ENCODE measurements around the gene UTP4. TPM values are rescaled to one million over a fixed set of nuclear protein-coding genes. Genes with fewer than 3 reads are reported as not detected.

The UTP4 gene
- total RNA-seq, 1 donor from 2014 or later = 18.3 TPM

DNA sequence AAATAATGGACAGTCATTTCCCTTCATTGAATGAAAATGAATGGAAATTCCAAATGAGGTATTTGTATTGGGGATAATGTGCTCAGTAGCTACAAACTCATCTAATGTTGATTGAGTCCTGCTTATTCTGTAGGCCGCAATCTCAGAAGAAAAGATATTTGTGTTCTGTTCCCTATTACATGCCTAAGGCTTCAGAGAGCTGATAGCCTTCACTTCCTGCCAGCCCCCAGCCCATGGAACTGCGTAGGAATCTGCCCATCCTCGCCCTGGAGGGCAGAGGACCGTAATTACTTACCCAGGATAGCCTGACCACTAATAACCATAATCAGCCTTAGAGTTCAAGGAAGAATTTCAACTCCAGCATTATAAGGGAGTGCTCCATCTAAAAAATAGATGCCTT is 36.6 kb downstream of the UTP4 start:
- peaks cover 15 to 37% (median 31%) of the 10 kb centered on the region in 3 donors for H3K36me3 ChIP-seq (ENCODE audit: control insufficient read depth in 3 of 3, insufficient read depth in 3 of 3, low read length in 3 of 3)

DNA sequence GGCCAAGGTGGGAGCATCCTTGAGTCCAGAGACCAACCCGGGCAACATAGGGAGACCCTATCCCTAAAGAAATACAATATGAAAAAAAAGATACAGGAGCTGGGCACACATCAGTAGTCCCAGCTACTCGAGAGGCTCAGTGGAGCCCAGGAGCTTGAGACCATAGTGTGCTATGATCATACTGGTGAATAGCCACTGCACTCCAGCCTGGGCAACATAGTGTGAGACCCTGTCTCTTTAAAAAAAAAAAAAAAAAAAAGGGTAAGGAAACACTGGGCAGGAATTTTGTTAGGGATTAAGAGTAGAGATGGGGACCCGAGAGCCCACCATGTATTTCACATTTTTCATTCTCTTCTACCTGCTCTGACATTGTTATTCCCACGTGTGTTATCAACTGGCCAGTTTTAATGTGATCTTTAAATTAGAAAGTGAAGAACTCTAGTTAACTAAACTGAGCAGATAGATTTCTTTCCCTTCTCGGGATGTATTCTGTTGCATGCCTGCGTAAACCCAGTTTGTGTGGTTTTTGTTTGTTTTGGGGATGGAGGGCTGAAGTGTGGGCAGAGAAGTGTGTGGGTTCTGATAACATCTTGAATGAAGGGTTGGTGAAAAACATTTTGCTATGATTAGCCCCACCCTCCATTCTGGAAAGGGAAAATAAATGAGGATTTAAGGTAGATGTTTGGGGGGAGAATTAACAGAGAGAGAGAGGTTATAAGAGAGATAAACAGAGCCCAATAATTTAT is 37.3 kb downstream of the UTP4 start:
- peaks cover 7 to 15% (median 12%) of the 10 kb centered on the region in 3 donors for H3K4me1 ChIP-seq (ENCODE audit: control insufficient read depth in 3 of 3, insufficient read depth in 3 of 3, low read length in 3 of 3)
- no peaks in the 10 kb centered on the region for H3K27me3 ChIP-seq (ENCODE audit: control insufficient read depth in 3 of 3, insufficient read depth in 3 of 3, low read length in 3 of 3)
- no peak overlapping the region for H3K27ac ChIP-seq (ENCODE audit: low read depth, low read length)
- H3K36me3 ChIP-seq (ENCODE audit: control insufficient read depth in 3 of 3, insufficient read depth in 3 of 3, low read length in 3 of 3) = peaks cover 15 to 32% (median 28%) of the 10 kb centered on the region in 3 donors
- no peak overlapping the region for H3K4me3 ChIP-seq (ENCODE audit: low read length in 3 of 3)
- H3K9ac ChIP-seq (ENCODE audit: low read depth in 1 of 3, low read length in 3 of 3) = no peak overlapping the region
- no peaks in the 10 kb centered on the region for H3K9me3 ChIP-seq (ENCODE audit: control insufficient read depth in 3 of 3, low read length in 3 of 3)

More for the DNA sequence above, 36.6 kb downstream of the UTP4 start:
- Histone ChIP-seq H3K4me3 (ENCODE audit: low read length in 3 of 3) (no peak overlapping the region), H3K4me1 (ENCODE audit: control insufficient read depth in 3 of 3, insufficient read depth in 3 of 3, low read length in 3 of 3) (peaks cover 7 to 15% (median 12%) of the 10 kb centered on the region in 3 donors), H3K9me3 (ENCODE audit: control insufficient read depth in 3 of 3, low read length in 3 of 3) (no peaks in the 10 kb centered on the region), H3K27me3 (ENCODE audit: control insufficient read depth in 3 of 3, insufficient read depth in 3 of 3, low read length in 3 of 3) (no peaks in the 10 kb centered on the region), H3K9ac (ENCODE audit: low read depth in 1 of 3, low read length in 3 of 3) (no peak overlapping the region), H3K27ac (ENCODE audit: low read depth, low read length) (no peak overlapping the region)

DNA sequence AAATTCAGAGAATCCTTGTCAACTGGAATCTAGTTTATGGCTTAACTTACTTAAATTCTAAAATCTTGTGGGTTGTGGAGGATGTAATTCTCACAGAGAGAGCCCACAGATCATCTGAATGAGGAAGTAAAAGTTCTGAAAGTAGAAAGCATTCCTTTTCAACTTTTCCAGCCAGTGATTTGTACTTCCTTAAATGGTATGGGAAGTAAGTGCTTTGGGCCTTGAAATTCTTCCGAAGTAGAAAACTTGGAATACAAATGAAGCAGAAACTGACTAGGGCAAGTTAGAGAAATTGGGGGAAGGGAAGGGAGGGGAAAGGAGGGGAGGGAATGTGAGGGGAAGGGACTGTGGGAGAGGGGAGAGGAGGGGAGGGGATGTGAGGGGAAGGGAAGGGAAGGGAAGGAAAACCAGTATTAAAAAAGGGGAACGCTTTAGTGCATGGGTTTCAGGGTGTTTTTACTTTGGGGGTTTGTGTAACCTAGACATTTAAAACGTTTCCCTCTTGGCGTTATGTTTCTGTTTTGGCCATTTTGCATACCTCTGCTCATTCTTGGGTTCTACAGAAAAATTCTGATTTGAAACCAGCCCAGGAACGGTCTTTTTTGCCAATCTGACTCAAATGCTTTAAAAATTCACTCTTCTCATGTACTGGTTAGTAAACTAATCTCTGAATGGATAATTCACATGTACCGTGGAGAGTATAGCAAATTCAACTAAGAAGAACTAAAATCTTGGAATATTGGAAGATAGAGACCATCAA is 39.1 kb downstream of the UTP4 start:
- H3K9ac ChIP-seq (ENCODE audit: low read depth in 1 of 3, low read length in 3 of 3) = no peak overlapping the region

DNA sequence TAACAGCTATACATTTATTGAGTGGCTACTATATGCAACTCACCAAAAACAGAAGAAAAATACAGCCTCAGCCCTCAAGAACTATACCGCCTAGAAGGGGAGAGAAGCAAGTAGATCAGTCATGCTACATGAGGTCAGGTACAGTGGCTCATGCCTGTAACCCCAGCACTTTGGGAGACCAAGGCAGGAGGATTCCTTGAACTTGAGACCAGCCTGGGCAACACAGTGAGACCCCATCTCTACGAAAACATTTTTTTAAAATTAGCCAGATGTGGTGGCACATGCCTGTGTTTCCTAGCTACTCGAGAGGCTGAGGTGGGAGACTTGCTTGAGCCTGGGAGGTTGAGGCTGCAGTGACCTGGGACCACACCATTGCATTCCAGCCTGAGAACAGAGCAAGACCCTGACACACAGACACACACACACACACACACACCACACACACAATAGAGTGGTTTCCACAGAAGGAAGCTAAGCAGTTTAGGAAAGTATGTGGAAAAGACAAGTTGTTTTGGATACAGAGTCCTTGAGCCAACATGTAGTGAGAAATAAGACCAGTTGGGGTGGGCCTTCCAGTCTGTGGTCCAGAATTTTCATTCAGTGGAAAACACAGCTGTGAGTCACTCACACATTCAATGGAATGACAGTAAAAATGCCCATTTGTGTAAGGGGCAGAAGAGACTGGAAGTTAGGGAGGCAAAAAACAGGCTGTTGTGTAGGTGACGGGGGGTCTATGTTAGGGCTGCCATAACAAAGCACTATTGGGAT is 43.8 kb downstream of the UTP4 start:
- H3K4me3 ChIP-seq (ENCODE audit: low read length in 3 of 3) = no peak overlapping the region
- no peak overlapping the region for H3K27ac ChIP-seq (ENCODE audit: low read depth, low read length)
- H3K9me3 ChIP-seq (ENCODE audit: control insufficient read depth in 3 of 3, low read length in 3 of 3) = no peaks in the 10 kb centered on the region
- no peaks in the 10 kb centered on the region for H3K36me3 ChIP-seq (ENCODE audit: control insufficient read depth in 3 of 3, insufficient read depth in 3 of 3, low read length in 3 of 3)
- H3K4me1 ChIP-seq (ENCODE audit: control insufficient read depth in 3 of 3, insufficient read depth in 3 of 3, low read length in 3 of 3) = peaks cover 16 to 25% (median 17%) of the 10 kb centered on the region in 3 donors
- H3K27me3 ChIP-seq (ENCODE audit: control insufficient read depth in 3 of 3, insufficient read depth in 3 of 3, low read length in 3 of 3) = no peaks in the 10 kb centered on the region
- H3K9ac ChIP-seq (ENCODE audit: low read depth in 1 of 3, low read length in 3 of 3) = no peak overlapping the region

More for the DNA sequence above, 39.1 kb downstream of the UTP4 start:
- Histone ChIP-seq H3K9me3 (ENCODE audit: control insufficient read depth in 3 of 3, low read length in 3 of 3) (no peaks in the 10 kb centered on the region), H3K36me3 (ENCODE audit: control insufficient read depth in 3 of 3, insufficient read depth in 3 of 3, low read length in 3 of 3) (peaks cover 10 to 20% (median 13%) of the 10 kb centered on the region in 3 donors), H3K27me3 (ENCODE audit: control insufficient read depth in 3 of 3, insufficient read depth in 3 of 3, low read length in 3 of 3) (no peaks in the 10 kb centered on the region), H3K27ac (ENCODE audit: low read depth, low read length) (peak overlapping the region; percentile 72), H3K4me1 (ENCODE audit: control insufficient read depth in 3 of 3, insufficient read depth in 3 of 3, low read length in 3 of 3) (peaks cover 7 to 15% (median 10%) of the 10 kb centered on the region in 3 donors), H3K4me3 (ENCODE audit: low read length in 3 of 3) (no peak overlapping the region)

DNA sequence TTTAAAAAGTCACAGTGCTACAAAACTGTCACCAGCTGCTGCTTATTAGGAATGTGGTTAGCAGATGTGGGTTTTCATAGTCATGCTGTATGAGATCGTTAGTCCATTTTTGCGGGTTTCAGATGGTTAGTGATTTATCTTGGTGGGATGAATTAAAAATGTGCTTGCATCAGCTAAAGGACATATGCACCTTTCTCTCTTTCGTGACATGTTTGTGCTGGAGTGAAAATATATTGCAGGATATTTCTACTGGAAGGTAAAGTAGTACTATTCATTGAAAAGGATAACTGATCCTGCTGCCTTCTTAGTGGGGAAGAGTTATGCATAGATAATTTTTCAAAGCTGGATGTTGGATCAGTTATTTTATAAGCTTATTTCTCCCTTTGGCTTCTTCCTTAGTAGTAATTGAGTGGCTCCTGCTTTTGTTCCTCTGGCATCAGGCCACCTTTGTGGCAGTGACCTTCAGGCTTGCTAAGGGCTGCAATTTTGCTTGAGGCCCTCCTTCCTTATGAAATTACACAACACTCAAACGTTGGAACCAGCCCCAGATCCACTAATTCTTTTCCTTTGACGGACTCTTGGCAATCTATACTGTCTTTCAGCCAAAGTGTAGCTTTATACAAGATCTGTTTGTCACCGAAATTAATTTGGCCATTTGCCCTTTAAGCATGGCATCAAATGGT is 47.0 kb downstream of the UTP4 start:
- H3K4me3 ChIP-seq (ENCODE audit: low read length in 3 of 3) = peak overlapping the region in 1 of 3 donors; percentile 10
- H3K27ac ChIP-seq (ENCODE audit: low read depth, low read length) = peak overlapping the region; percentile 10
- peaks cover 17 to 22% (median 17%) of the 10 kb centered on the region in 3 donors for H3K4me1 ChIP-seq (ENCODE audit: control insufficient read depth in 3 of 3, insufficient read depth in 3 of 3, low read length in 3 of 3)
- H3K27me3 ChIP-seq (ENCODE audit: control insufficient read depth in 3 of 3, insufficient read depth in 3 of 3, low read length in 3 of 3) = no peaks in the 10 kb centered on the region
- no peaks in the 10 kb centered on the region for H3K36me3 ChIP-seq (ENCODE audit: control insufficient read depth in 3 of 3, insufficient read depth in 3 of 3, low read length in 3 of 3)
- no peak overlapping the region for H3K9ac ChIP-seq (ENCODE audit: low read depth in 1 of 3, low read length in 3 of 3)
- H3K9me3 ChIP-seq (ENCODE audit: control insufficient read depth in 3 of 3, low read length in 3 of 3) = no peaks in the 10 kb centered on the region

DNA sequence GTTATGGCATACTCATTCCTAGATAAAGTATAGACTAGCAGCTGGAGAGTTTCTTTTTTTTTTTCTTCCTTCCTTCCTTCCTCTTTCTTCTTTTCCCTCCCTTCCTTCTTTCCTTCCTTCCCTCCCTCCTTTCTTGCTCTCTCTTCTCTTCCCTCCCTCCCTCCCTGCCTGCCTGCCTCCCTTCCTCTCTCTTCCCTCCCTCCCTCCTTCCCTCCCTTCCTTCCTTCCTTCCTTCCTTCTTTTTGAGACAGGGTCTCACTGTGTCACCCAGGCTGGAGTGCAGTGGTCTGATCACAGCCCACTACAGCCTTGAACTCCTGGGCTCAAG is 47.5 kb downstream of the UTP4 start:
- Histone ChIP-seq H3K27ac (ENCODE audit: low read depth, low read length) (peak overlapping the region; percentile 10), H3K4me1 (ENCODE audit: control insufficient read depth in 3 of 3, insufficient read depth in 3 of 3, low read length in 3 of 3) (peaks cover 17 to 22% (median 17%) of the 10 kb centered on the region in 3 donors)

DNA sequence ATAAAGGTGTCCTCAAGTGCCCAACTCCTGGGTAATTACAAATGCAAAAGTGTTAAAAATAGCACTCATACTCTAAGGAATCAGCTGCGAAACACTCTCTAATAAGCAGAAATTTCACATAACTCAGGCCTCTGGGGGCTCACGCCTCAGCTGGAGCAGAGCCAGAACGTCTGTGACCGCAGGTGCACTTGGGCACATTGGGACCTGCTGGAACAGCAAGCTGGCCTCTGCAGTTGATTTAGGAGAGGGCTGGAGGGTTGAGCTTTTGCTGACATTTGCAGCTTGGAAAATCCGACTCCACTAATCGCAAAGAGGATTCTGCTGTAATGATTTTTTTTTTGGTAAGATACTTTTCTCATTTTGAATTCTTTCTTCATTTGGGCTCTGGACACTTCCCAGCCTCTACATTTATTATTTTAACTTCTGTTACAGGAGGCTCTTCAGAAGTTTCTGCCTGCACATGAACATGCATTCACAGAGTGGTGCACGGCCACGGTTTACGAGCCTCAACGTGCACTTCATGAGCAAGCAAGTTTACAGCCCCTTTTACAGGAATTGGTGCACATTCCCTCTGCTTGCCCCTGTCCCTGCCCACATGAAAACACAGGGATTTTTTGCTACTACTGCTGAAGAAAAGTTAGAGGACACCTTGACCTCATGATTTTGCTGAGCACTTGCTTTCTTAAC is 50.4 kb downstream of the UTP4 start:
- no peaks in the 10 kb centered on the region for H3K9me3 ChIP-seq (ENCODE audit: control insufficient read depth in 3 of 3, low read length in 3 of 3)
- no peaks in the 10 kb centered on the region for H3K27me3 ChIP-seq (ENCODE audit: control insufficient read depth in 3 of 3, insufficient read depth in 3 of 3, low read length in 3 of 3)
- peak overlapping the region; percentile 20 to 57 (median 21) for H3K9ac ChIP-seq (ENCODE audit: low read depth in 1 of 3, low read length in 3 of 3)
- no peaks in the 10 kb centered on the region for H3K36me3 ChIP-seq (ENCODE audit: control insufficient read depth in 3 of 3, insufficient read depth in 3 of 3, low read length in 3 of 3)
- peak overlapping the region in 2 of 3 donors; percentile 29 to 35 for H3K4me3 ChIP-seq (ENCODE audit: low read length in 3 of 3)
- H3K27ac ChIP-seq (ENCODE audit: low read depth, low read length) = no peak overlapping the region
- H3K4me1 ChIP-seq (ENCODE audit: control insufficient read depth in 3 of 3, insufficient read depth in 3 of 3, low read length in 3 of 3) = peaks cover 22 to 29% (median 23%) of the 10 kb centered on the region in 3 donors

More for the DNA sequence above, 47.5 kb downstream of the UTP4 start:
- no peak overlapping the region for H3K9ac ChIP-seq (ENCODE audit: low read depth in 1 of 3, low read length in 3 of 3)
- H3K27me3 ChIP-seq (ENCODE audit: control insufficient read depth in 3 of 3, insufficient read depth in 3 of 3, low read length in 3 of 3) = no peaks in the 10 kb centered on the region
- H3K36me3 ChIP-seq (ENCODE audit: control insufficient read depth in 3 of 3, insufficient read depth in 3 of 3, low read length in 3 of 3) = no peaks in the 10 kb centered on the region
- no peak overlapping the region for H3K4me3 ChIP-seq (ENCODE audit: low read length in 3 of 3)
- no peaks in the 10 kb centered on the region for H3K9me3 ChIP-seq (ENCODE audit: control insufficient read depth in 3 of 3, low read length in 3 of 3)

DNA sequence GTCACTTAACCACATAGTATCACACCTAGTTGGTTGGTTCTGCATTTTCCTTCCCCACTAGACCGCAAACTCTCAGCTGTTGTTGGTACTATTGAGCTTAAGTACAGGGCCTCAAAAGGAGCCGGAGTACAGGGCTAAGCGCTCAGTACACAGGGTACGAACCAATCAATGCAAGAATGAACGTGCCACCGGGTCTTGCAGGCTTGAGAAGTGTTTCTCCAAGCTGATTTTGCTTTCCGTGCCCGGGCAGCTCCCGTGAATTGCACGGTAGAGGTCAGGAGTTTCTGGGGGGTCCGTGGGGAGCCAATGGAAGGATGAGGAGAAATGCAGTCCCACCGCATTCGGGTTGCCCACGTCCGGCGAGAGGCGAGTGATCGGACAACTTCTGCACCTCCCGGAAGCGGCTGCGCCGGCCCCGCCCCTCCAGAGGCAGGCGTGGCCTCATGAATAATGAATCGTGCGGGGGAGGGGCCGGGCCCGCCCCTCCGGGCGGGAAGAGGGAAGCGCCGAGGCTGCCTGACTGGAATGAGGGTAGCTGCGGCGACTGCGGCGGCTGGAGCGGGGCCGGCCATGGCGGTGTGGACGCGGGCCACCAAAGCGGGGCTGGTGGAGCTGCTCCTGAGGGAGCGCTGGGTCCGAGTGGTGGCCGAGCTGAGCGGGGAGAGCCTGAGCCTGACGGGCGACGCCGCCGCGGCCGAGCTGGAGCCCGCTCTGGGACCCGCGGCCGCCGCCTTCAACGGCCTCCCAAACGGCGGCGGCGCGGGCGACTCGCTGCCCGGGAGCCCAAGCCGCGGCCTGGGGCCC is 54.4 kb downstream of the UTP4 start, which contains the start of gene SNTB2:
SNTB2 (plus strand) TSS at position 523 of the 804 bp plus-strand sequence; CDS start at position 526, 3 bp downstream.
- Histone ChIP-seq H3K27ac (ENCODE audit: low read depth, low read length) (peak within 1 kb of the TSS; percentile 52), H3K4me1 (ENCODE audit: control insufficient read depth in 3 of 3, insufficient read depth in 3 of 3, low read length in 3 of 3) (peaks cover 18 to 30% (median 28%) of the 10 kb centered on the region in 3 donors), H3K36me3 (ENCODE audit: control insufficient read depth in 3 of 3, insufficient read depth in 3 of 3, low read length in 3 of 3) (no peaks in the 10 kb centered on the region), H3K27me3 (ENCODE audit: control insufficient read depth in 3 of 3, insufficient read depth in 3 of 3, low read length in 3 of 3) (no peaks in the 10 kb centered on the region), H3K9me3 (ENCODE audit: control insufficient read depth in 3 of 3, low read length in 3 of 3) (no peaks in the 10 kb centered on the region), H3K9ac (ENCODE audit: low read depth in 1 of 3, low read length in 3 of 3) (peak within 1 kb of the TSS; percentile 79 to 83 (median 82)), H3K4me3 (ENCODE audit: low read length in 3 of 3) (peak within 1 kb of the TSS; percentile 82 to 93 (median 85))
